ENCODE data around the gene PTPRS.

GRCh38 chr19:5323475-5323811, 17.2 kb downstream of the PTPRS start:
- TF ChIP-seq SUZ12 (IDR thresholded peaks at IDR 0.05) (no peak), SP1 (IDR thresholded peaks at IDR 0.05) (no peak), ZNF384 (IDR thresholded peaks at IDR 0.05) (no peak), FOXM1 (IDR thresholded peaks at IDR 0.05; ENCODE audit: borderline replicate concordance) (no peak), TARDBP (IDR thresholded peaks at IDR 0.05) (no peak), BHLHE40 (IDR thresholded peaks at IDR 0.05; ENCODE audit: borderline replicate concordance) (no peak), PKNOX1 (IDR thresholded peaks at IDR 0.05) (no peak), ARNT (IDR thresholded peaks at IDR 0.05) (no peak)

Measured in HEK293T (cell line).